ENCODE data around the gene PRKCH.
A peak's percentile ranks its signal among the peaks of the same experiment; 100 is the strongest.

The PRKCH gene

DNA sequence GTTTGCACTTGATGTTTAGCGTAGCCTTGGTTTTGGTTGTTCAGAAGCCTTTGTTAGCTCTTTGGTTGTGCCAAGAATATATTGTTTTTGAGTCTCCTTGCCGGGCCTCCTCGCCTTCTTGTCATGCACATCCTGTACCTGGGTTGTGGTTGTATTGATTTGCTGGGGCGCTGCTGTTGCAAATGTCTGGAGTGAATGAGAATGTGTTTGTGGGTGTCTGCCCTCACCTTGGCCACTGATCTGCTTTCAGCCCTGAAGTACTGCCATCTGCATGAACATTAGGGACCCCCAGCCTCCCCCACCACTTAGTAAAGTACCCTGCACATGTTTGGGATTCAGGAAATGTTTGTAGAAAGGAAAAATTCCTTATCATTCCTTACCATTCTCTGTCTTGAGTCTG, 16.5 kb downstream of the PRKCH start:
- no peak for DNase-seq (ENCODE audit: low read depth, low spot score)

DNA sequence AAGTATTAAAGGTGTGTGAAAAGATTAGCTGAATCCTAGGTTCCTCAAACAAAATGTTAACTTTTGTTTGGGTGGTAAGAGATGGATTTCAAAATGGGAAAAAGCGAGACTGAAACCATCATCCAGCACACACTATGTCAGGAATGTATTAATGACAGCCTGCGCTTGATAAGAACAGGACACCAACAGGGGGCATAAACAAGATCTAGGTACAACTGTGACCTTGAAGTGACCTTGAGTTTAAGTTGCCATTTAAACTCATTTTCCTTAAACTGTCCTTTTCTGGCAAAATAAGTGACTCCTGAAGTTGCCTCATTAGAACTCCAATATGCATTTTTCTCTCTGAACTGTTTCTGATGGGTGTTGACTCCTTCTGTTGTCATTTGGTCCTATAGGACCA, 17.1 kb downstream of the PRKCH start:
- DNase-seq (ENCODE audit: low read depth, low spot score) = no peak

DNA sequence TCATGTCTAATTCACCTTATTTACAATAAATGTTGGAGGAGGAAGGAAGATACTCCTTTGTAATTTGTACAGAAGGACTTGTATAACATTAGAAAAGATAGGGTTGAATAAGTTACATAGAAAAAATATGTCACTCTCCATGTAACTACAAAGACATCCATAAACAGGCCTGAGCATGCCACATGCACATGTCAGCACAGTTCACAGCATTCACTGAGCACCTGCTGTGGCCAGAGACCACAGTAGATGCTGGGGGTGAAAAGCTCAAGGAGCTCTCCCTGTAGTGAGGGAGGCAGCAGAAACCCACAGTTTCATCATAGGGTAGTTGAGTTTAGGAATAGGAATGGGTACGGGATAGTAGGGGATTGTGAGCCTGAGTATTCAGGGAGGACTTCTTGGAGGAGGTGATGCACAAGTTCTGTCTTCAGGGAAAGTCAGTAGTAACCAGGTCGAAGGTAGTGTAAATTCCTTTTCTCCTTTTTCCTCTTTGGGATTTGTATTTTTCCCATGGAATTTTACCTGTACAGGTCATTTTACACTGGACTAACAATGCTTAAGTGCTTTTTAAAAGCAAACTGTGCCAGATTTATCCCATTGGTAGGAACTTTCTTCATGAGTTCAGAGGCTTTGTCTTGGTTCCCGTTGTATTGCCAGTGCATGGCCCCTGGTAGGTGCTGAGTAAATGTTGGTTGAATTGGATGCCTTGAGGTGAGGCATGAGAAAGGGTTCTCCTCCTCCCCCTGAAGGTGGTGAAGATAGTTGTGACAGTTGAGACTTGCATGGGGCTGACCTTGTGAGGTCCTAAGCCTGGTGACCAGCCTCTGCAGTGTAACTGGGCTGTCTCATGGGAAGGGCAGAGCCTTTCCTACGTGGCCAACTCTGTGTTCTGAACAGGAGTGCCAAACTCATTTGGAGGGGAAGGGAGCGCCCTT, 20.2 kb downstream of the PRKCH start:
- DNase-seq (ENCODE audit: low read depth, low spot score) = no peak

DNA sequence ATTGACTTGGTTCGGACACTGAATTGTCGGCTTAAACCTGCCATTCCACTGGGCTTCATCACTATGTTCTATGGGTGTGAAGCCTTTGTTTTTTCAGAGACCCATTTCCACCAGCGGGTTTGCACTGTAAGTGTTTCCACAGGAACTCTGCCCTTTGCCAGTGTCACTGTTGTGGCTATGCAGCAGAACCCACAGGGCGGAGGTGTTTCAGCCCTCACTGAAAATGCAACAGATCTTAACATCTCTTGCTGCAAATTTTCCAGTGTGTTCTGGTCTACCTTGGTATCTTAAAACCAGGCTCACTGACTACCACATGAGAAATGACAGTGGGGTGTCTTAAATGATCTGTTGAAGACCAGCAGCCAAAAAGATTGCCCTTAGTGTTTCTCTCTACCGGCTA, 21.1 kb downstream of the PRKCH start:
- DNase-seq (ENCODE audit: low read depth, low spot score) = no peak

DNA sequence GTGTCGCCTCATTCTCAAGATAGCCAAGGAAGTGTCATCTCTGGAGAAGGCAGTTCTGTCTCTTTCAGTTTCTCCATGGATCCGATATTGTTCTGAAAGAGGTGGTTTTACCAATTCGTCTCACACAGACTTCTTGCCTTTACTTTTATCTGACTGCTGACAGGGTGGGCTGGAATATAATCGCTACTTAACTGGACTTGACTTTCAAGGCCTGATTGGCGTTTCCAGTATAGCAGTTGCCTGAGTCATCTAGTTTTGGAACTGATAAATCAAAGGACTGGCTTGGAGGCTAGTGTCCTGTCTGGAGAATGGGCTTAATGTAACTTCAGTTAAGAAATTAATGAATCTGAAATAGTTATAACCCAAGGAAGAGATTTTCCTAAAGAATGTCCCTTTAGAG, 21.6 kb downstream of the PRKCH start:
- DNase-seq (ENCODE audit: low read depth, low spot score) = no peak

DNA sequence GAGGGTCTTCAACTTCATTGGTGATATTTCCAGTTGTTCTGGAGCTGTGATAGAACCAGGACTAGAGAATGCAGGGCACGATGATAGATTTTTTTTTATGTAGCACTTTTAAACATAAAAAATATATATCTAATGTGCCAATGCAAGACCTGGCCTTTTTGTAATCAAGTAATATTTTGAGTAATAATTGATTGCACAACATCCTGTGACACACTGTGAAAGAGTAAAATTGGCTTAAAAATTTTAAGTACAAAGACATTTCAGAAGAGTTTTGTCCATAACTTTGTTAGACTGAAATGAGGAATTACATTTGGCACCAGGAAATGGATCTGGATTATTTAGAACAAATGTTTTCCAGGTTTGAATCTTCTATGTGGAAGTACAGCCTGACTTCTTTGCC, 22.1 kb downstream of the PRKCH start:
- no peak for DNase-seq (ENCODE audit: low read depth, low spot score)

DNA sequence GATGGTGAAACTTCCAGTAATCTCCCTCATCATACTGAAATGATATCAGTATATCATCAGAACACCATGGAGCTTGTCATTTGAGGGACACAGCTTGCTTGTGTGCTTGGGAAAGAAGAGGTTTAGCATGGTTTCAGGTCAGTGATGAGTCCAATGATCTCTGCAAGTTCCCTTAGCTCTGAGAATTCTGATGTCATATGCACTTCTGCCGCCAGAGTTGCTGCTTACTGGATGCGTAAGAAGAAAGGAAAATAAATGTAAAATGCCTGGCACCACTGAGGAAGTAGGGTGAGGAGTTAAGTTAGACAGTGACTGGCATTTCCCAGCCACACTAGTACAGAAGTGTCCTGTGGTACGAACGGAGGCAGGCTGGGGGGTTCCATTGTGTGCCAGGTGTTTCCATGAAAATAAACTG, 22.6 kb downstream of the PRKCH start:
- DNase-seq (ENCODE audit: low read depth, low spot score) = no peak

DNA sequence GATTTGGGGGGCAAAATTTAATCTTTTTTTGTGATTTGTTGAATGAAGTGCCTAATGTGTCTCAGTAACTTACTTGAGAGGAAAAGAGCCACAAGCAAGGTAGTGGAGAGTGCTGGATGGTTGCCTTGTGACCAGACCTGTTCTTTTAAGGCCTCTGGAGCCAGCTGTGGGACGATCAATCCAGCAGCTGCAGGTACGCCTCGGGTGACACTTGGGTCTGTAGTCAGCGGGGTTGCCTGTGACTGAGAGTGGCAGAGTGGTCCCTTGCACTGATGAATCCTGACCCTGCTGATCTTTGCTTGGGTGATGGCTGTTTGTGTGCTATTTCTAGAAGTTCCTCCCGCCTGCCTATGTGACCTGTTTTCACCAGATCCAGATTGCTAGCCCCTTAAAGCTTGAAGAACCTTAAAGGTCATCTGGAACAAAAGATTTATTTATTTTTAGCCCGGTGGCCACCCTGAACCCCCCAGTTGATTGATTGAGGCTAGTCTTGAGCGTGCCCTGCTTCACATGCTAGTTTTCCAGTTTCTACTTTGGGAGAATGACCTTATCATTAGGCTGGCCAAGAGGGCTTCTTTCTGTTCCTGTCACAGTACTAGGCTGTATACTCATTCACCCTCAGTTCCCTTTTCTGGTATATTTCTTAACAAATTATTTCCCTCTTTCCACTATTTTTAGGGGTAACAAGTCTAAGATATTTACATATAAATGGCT, 23.2 kb downstream of the PRKCH start:
- no peak for DNase-seq (ENCODE audit: low read depth, low spot score)

DNA sequence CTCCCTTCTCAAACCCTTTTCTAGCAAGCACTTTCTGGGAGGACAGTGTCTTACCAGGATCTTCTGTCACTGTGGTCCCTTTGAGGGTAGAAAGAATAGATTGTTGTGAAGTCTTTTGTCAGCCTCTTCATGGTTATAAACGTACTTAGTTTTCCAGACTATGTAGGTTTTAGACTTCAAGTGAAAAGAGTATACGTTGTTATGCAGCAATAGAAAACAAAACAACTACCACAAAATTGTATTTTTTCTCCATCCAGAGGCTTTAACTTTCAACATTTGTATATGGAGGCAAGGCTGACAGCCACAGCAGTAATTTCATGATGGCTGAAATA, 23.7 kb downstream of the PRKCH start:
- no peak for DNase-seq (ENCODE audit: low read depth, low spot score)

DNA sequence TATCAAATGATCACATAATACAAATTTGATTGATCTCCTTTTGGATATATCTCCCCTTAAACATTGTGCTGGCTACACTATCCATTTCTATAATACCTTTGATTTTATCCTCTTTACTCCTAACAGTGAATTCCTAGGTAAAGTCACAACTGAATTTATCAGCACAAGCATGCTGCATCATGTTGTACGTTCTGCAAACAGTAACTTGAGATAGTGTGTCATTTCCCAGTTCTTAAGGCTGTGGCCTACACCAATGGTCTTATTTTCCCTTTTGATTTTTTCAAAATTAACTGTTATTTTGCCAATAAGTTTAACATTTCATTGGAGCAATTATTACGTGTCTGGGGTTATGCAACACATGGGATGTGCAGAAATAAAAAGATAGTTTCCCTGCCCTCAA, 24.8 kb downstream of the PRKCH start:
- no peak for DNase-seq (ENCODE audit: low read depth, low spot score)

DNA sequence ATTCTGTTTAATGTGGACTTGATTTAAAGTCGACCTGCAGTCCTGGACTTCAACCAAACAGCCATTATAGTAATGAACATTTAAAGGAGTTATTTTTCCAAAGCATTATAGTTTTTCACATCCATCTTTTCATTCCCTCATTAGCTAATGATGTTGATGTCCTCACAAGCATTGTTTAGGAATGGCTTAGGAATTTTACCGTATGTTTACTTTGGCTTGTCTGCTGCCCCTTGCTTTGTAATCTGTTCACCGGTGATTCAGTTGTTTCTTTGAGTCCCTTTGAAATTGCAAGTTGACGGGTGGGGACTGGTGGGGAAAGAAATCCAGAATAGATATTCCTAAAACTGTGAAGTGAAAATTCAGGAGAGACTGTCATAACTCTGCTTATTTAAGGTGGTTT, 25.4 kb downstream of the PRKCH start:
- no peak for DNase-seq (ENCODE audit: low read depth, low spot score)

DNA sequence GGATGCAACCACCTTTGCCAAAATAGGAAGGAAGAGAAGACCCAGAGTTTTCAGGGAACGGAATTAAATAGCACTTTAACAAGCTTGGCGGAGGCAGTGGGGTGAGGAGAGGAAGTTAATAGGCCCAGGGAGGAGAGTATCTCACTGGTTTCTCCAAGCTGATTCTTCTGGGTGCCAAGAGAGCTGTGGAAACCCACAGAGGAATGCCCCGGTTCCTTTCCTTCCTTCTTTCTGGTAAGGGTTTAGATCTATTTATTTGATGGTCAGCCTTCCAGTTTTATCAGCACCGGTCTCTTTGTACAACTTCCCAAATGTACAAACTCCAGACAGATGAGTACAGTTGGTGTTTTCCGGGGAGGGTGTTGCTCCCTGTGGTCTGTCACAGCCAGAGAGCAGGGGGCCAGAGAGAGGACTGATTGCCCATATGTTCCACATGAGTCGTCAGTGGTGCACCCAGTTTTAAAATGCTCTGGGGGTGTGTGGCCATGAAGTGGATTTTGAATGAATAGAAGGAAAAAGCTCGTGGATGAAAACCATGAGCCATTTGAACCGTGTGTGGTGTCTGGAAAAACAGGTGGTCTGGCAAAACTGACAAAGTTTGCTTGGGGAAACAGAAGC, 26.6 kb downstream of the PRKCH start:
- DNase-seq (ENCODE audit: low read depth, low spot score) = no peak

DNA sequence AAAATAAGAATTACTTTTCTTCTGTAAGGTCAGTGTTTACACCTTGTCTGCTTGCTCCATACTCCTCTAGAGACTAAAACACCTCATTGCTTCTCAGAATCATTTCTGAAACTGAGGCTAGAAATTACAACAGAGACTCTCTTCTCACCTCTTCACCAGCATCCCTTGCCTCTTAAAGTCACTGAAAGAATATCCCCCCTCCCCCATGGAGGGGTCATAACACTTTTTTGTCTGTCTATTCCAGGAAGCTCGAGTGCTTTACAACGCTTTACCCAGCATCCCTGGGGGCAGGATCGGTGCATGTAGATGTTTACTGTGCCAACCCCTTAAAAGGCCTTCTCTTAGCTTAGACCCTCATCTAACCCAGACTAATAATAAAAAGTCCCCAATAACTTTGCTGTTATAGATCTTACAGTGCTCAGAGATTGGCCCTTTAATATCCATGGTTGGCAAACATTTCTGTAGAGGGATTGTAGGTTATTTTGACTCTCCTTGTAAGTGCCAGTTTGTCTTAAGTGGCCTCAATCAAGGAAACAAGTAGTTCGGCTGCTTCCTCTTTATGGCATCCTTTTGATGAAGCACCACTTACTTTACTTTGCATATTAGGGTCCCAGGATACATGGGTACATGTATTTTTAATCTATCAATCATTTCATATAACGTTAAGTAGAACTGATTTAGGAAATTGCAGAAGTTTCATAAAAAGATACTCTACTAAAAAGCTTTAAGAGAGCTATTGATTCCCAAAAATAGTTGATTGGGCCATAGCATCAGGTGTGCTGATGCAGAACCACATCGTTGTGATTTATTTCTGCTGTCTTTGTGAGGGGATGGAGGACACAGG, 29.3 kb downstream of the PRKCH start:
- DNase-seq (ENCODE audit: low read depth, low spot score) = no peak

DNA sequence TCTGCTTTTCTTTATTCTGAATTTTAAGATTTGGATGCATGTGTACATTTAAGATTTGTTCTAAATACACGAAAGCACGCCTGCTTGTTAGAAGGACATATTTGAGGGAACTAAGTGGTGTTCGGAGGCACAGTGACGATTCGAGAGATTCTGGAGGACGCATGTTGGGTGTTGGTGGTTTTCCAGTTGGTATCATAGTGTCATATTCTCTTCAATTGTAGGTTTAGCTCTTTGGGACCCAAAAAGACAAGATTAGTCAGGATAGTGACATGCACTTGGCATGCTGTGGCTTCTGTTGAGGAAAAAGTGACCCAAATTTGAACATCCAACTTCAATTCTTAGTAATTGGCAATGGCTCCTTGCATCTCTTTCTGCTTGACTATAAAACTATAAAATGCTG, 30.1 kb downstream of the PRKCH start:
- no peak for DNase-seq (ENCODE audit: low read depth, low spot score)

DNA sequence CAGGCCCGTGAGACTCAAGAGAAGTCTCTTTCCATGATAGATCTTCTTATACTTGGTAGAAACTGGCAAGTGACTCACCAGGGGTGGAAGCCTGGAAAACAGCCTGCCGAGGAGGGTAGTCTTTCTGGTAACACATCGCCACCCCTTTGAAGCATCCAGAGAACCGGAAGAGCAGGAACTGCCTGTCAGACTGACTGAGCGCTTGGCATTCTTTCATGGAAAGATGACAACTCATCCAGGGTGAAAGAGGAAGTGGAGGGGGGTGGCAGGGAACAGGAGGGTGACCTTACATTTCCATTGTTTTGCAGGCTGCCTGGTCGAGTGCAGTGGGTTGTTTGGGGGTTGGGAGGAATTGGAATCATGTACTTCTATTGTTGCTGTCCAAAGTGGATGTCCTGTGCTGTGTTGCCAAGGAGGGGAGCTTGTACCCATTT, 34.5 kb downstream of the PRKCH start:
- peak; percentile 92 for DNase-seq (ENCODE audit: low read depth, low spot score)

DNA sequence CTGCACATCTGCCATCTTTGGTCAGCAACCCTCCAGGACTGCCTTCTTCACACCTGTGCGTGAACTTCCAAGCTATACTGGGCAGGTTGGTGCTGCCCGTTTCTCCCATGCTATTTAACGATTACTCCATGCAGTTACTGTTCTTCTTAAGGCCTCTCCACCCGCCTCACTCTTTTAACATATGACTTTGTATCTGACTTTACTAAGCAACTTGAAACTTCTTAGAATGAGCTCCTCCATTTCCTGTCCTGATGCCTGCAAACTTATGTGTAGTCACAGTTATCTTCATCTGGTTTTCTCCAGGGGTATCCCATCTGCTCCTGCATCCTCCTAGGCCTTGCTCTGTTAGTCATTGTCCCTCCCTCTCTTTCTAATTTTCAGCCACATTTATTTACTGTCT, 35.7 kb downstream of the PRKCH start:
- DNase-seq (ENCODE audit: low read depth, low spot score) = no peak

DNA sequence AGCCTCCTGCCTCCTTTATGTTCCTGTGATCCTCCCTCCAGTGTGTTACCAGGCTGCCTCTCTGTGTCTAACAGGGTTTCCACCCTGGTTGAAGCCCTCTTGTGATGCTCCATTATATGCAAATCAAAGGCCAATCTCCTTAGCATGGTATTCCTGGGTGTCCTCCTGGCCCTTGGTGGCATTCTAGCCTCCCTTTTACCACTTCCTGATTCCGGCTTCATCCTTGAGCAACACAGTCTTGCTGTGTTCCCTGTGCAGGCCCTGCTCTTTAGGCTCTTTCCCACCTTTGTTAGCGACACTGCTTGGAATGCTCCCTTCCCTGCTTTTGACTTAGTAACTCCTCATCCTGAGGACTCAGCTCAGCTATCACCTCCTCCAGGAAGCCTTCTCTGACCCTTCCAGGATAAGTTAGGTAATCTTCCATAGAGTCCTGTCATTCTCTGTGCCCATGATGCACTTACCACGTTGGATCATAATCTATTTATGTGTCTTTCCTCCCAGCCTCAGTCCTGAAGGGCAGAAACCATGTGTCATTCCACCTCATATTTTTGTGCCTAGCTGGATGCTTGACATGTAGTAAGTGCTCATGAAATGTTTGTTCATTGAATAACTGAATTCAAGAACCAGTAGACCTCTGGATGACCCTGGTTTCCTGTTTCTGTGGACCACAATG, 37.3 kb downstream of the PRKCH start:
- no peak for DNase-seq (ENCODE audit: low read depth, low spot score)

DNA sequence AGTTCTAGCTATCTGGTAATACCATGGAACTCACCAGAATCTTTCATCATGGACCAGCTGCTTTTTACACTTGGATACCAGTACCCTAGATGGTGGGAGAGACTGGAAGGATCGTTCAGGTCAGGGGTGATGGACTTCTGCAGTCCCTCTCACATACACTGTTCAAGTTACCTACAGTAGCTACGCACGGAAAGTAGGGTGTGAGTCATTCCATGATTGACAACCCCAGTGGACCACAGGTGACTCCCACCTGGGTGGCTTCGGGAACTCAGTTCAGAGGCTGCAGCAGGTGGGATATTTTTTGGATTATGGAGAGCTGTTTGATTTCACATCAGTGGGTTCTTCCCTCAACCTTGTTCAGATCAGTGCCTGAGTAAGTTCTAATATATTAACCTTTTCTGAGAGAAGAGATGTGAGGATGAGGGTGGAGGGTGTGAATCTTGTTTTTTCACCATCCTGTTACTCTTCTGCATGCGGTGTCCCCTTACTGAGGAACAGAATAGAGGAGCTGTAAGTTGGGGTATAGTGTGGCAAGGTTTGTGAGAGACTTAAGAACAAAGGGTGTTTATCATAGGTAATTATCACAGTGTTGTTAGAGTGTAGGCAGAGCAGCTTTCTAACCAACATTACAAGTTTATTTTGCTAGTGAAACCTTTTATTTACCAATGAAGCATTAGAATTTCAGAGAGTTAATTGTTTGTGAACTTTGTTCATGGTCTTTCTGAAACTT, 39.6 kb downstream of the PRKCH start:
- no peak for DNase-seq (ENCODE audit: low read depth, low spot score)

DNA sequence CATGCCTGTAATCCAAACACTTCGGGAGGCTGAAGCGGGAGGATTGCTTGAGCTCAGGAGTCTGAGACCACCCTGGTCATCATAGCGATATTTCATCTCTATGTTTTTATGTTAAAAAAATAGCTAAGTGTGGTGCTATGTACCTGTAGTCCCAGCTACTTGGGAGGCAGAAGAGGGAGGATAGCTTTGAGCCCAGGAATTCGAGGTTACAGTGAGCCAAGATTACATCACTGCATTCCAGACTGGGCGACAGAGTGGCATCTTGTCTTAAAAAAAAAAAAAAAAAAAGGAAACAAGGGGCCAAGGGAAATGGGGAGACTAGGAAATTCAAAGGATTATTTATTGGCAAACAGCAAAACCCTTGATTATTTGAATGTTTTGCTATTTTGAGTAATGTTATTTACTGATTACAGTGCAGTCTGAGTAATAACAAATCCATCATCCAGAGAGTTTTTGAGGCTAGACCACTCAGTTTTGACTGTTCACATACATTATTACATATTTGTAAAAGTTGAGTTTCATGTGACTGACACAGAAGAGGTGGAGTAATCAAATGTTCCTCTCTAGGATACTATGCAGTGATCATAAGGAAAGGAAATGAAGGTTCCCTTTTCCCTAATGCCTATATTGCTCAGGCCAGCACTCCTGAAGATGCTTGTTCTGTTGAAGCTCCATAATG, 40.8 kb downstream of the PRKCH start:
- no peak for DNase-seq (ENCODE audit: low read depth, low spot score)

DNA sequence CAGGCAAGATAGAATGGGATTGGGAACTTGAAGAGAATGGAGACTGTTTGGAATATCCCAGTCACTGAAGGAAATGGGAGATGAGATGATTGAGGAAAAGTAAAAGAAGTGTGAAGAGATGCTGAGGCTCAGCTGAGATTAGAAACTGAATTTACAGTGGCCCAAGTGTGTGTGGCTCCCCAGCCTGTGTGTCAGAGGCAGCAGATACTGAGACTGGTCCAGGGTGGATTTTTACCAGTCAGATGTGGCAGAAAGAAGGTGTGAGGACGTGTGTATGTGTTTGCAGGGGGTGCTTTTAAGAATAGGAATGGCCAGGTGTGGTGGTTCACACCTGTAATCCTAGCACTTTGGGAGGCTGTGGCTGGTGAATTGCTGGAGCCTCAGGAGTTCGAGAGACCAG, 42.9 kb downstream of the PRKCH start:
- DNase-seq (ENCODE audit: low read depth, low spot score) = no peak
